ENCODE data around the gene AARSD1.
A peak's percentile ranks its signal among the peaks of the same experiment; 100 is the strongest.
"Not testable (repeated sequence)": the region's sequence is repeated elsewhere in the genome, so short reads cannot be mapped to it uniquely, and the experiment has no call there.

Gene AARSD1, protein sequence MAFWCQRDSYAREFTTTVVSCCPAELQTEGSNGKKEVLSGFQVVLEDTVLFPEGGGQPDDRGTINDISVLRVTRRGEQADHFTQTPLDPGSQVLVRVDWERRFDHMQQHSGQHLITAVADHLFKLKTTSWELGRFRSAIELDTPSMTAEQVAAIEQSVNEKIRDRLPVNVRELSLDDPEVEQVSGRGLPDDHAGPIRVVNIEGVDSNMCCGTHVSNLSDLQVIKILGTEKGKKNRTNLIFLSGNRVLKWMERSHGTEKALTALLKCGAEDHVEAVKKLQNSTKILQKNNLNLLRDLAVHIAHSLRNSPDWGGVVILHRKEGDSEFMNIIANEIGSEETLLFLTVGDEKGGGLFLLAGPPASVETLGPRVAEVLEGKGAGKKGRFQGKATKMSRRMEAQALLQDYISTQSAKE

DNA sequence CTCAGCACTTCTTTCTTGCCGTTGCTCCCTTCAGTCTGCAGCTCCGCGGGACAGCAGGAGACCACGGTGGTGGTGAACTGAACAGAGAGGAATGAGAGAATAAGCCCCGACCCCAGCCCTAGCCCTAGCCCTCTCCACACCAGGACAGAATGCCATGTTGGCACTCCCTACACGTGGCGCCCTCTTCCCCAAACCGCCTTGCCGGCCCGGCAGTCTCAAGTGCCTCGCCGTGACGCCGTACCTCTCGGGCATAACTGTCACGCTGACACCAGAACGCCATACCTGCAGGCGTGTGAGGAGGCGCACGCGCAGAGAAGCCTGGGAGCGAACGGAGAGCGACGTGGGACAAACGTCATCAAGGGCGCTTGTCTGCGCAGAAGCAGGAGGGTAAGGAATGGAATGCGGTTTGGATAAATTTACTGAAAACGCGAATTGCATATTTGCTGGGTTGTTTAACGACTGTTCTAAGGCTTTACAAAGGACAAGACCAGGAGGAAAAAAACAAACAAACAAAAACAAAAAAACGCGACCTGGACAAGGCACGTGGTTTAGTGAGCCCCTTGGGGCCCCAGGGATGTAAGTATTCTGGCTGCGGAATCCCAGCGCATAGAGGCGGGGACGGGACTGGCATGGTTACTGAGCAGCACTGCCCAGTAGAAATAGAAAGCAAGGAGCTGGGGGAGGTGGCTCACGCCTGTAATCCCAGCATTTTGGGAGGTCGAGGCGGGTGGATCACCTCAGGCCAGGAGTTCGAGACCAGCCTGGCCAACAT is at the start of gene AARSD1:
Gene AARSD1, minus strand, starts transcription at position 294 of the 772 bp plus-strand sequence. Its CDS starts 14 bp downstream, at position 280.
- DNase-seq = peak; percentile 89

DNA sequence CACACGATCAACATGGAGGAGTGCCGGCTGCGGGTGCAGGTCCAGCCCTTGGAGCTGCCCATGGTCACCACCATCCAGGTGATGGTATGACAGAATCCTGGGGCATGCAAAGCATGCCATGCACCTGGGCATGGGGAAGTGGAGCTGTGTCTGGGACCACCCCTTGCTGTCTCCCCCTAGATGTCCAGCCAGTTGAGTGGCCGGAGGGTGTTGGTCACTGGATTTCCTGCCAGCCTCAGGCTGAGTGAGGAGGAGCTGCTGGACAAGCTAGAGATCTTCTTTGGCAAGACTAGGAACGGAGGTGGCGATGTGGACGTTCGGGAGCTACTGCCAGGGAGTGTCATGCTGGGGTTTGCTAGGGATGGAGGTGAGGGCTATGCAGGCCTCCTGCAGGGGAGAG is 49.0 kb upstream of the AARSD1 start:
- no peak for DNase-seq

DNA sequence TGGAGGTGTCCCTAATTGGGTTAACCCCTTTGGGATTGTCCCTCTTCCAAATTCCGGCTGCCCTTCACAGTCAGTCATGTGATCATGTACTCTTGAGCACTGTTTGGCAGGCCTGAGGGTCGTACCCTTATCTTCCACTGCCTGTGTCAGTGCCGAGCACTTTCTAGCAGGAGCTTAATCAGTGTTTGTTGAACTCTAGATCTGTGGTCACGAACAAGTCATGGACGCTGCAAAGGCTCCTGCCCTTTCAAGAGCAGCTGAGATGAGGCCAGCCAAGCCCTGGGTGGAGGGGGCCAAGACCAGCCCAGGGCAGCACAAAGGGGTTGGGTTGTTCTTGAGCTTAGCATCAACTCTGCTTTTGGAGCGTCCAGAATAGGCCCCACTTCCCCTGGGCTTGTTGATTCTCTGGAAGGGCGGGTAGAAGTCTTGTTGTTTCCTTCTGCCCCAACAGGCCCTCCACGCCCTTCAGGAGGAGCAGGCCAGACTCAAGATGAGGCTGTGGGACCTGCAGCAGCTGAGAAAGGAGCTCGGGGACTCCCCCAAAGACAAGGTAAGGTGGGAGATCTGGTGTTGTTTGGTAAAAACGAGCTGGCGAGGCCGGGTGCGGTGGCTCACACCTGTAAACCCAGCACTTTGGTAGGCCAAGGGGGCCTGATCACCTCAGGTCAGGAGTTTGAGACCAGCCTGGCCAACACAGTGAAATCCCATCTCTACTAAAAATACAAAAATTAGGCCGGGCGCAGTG is 47.6 kb upstream of the AARSD1 start:
- no peak for DNase-seq

DNA sequence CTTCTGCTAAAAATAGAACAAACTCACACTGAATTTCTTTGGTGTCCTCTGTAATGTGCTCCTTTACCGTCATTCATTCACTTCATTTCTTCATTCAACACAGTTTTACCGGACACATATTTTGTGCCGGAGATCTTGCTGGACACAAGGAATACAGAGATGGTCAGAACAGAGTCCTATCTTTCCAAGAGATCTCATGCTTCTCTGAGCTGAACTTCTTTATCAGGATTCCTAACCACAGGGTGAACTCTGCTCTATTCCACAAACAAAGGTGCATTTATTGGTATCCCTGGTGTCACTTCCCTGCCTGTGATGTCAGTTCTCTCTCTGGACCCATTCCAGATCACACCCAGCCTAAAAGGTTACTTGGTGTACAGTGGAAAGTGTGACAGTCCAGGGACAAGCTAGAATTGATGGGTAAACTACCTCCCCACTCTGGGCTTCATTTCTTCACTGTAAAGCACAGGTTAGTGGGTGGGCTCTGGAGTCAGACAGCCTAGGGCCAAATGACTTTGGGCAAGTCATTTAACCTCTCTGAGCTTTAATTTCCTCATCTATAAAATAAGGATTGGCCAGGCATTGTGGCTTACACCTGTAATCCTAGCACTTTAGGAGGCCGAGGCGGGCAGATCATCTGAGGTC is 46.5 kb upstream of the AARSD1 start:
- no peak for DNase-seq

DNA sequence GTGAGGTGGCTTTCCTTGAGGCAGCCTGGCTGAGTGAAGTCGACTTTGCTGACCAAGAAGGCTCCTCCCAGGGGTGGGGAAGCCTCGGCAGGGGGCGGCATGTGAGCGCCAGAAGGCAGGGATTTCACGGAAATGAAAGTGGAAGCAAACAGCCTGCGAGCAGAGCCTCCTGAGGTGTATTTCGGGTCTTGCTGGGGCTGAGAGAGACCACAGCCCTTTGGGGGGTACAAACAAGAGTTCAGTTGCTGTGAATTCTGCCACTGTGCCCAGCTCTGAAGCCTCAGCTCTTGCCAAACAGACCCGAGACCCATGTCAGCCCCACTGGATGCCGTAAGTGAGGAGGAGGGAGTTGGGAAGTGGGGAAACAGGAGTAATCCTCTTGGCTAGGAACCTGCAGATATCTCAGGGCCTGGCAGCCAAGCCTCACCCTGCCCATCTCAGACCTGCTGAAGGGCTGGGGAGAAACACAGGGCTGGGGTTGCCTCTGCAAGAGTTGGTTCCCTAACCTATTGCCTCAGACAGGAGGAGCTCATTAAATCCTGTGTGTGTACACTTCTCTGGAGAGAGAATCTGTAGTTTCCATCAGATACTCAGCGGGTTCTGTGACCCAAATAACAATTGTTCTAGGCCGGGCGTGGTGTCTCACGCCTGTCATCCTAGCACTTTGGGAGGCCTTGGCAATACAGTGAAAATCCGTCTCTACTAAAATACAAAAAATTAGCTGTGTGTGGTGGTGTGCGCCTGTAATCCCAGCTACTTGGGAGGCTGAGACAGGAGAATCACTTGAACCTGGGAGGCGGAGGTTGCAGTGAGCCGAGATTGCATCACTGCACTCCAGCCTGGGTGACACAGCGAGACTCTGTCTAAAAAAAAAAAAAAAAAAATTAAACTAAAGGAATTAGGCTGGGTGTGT is 42.6 kb upstream of the AARSD1 start, which contains the start of gene IFI35:
Gene IFI35, plus strand, starts transcription at position 146 of the 913 bp plus-strand sequence. Its CDS starts 164 bp downstream, at position 310.
- DNase-seq = no peak

DNA sequence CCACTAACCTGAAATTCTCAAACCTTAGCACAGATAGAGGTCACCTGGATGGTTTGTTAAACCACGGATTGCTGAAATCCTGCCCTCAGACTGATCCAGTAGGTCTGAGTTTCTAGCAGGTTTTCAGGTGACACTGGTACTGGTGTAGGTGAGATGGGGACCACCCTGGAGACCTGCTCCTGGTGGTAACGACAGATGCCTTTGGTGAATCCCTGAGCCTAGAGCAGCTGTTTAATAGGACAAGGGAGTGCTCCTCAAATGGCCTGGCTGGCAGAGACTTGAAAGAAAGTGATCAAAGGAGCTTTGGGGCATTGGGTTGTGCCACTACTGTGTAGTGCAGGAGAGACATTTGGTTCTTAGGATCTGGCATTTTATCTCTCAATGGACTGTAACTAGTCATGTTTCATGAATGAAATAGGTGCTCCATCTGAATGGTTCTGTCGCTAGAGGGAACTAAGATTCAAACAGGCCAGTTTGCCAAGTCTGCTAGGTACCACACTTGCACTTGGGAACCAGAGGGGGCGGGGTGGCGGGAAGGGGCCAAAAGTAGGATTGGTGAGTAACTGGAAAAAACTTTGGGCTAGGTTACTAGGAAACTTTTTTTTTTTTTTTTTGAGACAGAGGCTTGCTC is 39.4 kb upstream of the AARSD1 start:
- no peak for DNase-seq

DNA sequence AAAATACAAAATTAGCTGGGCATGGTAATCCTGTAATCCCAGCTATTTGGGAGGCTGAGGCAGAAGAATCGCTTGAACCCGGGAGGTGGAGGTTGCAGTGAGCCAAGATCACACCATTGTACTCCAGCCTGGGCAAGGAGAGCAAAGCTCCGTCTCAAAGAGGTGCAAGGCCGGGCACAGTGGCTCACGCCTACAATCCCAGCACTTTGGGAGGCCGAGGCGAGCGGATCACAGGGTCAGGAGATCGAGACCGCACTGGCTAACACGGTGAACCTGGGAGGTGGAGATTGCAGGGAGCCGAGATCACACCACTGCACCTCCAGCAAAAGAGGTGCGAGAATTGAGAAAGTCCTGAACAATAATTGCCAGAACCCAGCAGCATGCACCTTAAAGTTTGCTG is 36.6 kb upstream of the AARSD1 start:
- not testable (repeated sequence) for DNase-seq

DNA sequence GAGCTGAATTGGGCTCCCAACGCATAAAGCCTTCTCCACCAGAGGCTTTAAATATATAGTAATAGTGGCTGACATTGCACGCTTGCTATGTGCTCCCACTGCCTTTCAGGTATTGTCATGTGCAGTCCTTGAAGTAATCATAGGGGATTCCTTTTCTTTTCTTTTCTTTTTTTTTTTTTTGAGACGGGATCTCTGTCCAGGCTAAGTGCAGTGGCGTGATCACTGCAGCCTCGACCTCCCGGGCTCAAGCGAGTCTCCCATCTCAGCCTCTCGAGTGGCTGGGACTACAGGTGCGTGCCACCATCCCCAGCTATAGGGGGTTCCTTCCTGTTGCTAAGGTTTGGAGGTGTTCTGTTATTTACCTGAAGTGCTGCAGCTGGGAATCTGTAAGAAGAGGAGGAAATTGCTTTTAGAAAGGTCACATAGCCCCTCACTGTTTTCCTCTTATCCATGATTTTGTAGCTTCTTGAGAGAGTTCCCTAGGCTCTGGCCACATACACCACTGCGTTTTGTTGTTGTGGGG is 34.8 kb upstream of the AARSD1 start:
- DNase-seq = no peak

DNA sequence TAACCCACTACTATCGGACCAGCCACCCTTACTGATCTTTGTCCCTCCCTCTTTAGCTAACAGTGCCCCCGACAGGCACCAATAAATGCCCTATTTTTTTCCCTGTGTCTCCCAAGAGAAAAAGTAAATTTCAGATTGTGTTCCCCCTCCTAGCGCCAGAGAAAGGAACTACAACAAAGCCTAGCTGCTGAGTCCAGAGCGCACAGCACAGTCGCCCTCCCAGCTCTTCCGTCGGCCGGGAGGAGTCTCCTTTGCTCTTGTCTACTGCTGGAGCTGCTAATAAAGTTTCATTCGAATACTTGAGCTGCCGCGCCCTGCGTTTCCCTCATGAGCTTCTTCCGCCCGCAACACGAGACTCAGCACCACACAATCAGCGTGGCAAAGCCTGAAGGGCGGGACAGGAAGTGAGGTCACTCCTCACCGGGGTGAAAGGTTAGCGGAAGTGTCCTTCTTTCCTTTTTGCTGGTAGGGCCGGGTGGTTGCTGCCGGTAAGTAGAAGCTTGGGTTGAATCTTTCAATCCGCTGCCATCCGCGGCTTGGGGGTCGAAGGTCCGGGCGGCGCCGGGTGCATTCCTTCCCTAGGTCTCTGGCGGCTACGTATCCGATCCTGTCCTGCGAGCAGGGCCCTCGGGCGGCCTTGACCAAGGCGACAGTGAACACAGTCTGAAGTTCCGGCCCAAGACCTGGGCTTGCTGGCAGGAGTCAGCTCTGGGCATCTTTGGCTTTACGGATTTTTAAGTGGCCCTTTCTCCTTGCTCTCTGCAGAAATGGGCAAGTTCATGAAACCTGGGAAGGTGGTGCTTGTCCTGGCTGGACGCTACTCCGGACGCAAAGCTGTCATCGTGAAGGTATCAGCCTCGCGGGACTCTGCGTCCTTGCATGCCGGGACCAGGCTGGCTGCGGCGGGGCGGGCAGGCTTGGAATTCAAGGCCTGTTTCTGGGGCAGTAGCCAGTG is 34.0 kb upstream of the AARSD1 start, which contains the start of gene RPL27:
Gene RPL27, plus strand, starts transcription at position 436 of the 955 bp plus-strand sequence. Its CDS starts 332 bp downstream, at position 768.
- DNase-seq = peak; percentile 99

DNA sequence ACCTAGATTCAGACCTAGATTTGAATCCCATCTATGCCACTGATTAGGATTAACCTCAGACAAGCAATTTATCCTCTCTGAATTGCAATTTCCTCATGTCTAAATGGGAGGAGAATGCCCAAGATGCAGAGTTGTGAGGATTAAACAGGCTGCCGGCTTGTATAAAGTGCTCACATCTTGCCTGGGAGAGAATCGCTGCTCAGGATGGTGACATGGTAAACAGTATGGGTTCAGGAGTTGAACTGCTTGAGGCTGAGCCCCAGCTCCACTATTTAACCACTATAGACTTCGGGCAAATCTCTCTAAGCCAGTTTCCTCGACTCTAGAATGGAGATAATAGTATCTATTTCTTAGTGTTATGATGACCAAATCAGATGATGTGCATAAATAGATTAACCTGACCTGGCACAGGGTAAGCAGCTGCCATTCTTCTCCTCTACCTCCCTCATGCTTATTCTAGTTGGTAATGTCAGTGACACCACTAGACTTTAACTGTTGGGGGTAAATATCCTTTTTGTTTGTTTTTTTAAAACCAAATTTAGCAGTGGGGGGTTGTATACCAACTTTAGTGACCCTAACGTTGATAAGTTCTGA is 33.2 kb upstream of the AARSD1 start:
- DNase-seq = peak; percentile 59

DNA sequence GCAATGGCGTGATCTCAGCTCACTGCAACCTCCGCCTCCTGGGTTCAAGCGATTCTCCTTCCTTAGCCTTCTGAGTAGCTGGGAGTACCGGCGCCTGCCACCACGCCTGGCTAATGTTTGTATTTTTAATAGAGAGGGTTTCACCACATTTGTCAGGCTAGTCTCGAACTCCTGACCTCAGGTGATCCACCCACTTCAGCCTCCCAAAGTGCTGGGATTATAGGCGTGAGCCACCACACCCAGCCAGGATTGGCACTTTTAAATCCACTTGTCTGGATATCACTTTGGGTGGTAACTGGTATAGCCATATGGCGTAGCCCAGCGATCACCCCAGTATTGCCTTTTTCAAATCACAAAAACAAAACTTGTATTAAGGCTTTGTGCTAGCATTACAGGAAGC is 29.7 kb upstream of the AARSD1 start:
- not testable (repeated sequence) for DNase-seq

DNA sequence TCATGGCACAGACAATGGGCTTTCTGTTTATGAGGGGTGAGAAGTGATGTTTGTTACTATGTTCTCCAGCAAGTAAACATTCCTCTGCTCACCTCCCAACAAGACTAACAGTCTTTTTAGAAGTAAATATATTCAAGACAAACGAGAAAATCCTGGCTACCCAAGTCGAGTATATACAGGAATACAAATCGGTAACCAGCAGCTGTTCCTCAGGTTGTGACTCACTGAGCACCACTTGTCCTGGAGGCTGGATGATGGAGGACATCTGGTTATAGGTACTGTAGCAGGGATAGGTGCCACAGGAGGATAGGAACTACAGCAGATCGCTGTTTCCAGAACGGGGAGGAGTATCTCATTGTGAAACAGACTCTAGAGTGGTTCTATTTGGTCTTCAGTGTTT is 28.6 kb upstream of the AARSD1 start:
- DNase-seq = no peak

DNA sequence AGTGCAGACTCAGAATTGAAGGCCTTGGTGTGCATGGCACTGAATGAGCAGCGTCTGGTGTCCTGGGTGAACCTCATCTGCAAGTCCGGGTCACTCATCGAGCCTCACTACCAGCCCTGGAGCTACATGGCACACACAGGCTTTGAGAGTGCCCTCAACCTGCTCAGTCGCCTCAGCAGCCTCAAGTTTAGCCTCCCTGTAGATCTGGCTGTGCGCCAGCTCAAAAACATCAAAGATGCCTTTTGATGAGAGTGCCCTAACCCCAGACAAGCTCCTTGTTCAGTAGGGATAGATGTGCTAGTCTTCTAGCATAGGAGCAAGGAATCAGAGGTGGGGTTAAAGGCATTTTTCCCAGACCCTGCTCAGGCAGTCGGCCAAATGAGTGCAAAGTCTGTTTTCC is 27.2 kb upstream of the AARSD1 start:
- no peak for DNase-seq

DNA sequence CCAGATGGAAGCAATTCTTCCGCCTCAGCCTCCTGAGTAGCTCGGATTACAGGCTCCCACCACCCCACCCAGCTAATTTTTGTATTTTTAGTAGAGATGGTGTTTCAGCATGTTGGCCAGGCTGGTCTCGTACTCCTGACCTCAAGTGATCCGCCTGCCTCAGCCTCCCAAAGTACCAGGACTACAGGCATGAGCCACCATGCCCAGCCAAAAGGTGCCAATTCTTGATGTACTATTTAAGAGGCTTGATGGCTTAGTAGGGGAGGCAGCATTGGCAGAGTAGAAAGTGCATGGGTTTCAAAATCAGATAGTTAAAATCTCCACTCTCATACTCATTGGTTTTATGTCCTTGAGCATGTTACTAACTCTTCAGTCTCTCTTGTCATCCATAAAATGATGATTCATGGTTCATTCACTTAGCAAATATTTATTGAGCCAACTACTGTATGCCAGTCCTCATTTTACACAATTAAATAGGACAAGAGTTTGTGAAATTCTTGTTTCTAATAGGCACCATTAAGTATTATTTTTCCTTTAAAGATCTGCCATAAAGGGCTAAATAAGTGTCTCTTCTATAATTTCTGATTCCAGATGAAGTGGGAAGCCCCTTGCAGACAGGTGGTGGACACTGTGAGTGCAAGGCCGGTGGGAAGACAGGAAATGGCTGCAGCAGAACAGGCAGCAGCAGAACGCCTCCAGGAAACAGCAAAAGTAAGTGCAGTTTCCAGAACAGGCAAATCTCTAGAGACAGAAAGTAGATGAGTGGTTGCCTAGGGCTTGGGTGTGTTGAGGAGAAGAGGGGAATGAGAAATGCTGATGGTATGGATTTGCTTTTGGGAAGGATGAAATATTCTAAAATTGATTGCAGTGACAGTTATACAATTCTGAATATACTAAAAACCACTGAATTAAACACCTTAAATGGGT is 25.7 kb upstream of the AARSD1 start:
- no peak for DNase-seq

DNA sequence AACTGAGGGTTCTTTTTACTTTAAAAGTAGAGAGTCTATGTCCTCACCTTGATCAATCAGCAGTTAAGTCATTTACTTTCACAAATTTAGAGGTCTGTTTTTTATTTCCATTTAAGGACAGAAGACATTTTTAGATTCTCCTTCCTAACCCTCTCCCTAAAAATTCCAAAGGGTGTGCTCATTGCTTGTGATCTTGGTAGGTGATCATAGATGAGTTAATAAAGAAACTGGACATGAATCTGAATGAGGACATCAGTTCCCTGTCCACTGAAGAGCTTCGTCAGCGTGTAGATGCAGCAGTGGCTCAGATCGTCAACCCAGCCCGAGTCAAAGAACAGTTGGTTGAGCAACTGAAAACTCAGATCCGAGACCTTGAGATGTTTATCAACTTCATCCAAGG is 24.9 kb upstream of the AARSD1 start:
- DNase-seq = no peak

DNA sequence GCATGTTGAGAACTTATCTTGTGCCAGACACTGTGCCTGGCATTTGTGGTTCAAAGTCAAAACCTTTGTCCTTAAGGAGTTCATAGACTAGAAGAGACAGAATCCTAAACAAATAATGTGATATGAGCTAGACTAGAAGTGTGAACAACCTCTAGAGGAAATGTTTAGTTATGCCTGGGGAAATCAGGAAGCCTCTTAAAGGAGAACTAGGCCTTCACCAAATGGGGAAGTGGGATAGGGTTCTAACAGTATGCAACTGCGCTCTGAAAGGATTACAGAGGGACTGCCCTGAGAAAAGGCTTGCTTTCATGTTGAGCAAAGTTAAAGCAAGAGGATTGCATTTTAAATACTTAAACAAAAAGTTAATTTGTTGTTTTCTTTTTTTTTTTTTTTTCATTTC is 21.0 kb upstream of the AARSD1 start:
- DNase-seq = no peak

DNA sequence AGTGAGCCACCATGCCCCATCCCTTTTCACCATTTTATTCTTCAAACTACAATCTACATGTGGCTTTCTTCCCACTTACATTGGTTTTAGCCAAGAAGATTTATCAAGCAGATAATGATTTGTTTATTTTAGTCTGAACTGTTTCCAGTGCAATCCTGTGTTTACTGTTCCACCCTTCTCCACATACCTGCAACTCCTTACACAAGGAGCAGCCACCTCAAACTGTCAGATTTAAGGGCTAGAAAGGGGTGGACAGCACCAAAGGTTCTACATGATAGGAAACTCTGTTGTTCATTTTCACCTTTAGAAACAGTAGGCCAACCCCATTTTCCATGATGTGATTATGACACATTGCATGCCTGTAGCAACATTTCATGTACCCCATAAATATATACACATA is 18.0 kb upstream of the AARSD1 start:
- DNase-seq = no peak
